GM21619 (cell line): ENCODE measurements around the gene ACBD6.

Experiments used
- ATAC-seq: cut with Tn5 transposase; IDR thresholded peaks from one replicate; pipeline ENCODE4 v1.9.1; 2021; ENCODE audit not compliant: unreplicated experiment

The ACBD6 gene

GRCh38 chr1:180376253-180376652 is 126.1 kb downstream of the ACBD6 start:
- ATAC-seq, result no peak

GRCh38 chr1:180372728-180373127 is 129.6 kb downstream of the ACBD6 start:
- ATAC-seq, result no peak

GRCh38 chr1:180370597-180370996 is 131.8 kb downstream of the ACBD6 start:
- ATAC-seq, result no peak

GRCh38 chr1:180370188-180370587 is 132.2 kb downstream of the ACBD6 start:
- ATAC-seq, result no peak

GRCh38 chr1:180369061-180369460 is 133.3 kb downstream of the ACBD6 start:
- no peak for ATAC-seq

DNA sequence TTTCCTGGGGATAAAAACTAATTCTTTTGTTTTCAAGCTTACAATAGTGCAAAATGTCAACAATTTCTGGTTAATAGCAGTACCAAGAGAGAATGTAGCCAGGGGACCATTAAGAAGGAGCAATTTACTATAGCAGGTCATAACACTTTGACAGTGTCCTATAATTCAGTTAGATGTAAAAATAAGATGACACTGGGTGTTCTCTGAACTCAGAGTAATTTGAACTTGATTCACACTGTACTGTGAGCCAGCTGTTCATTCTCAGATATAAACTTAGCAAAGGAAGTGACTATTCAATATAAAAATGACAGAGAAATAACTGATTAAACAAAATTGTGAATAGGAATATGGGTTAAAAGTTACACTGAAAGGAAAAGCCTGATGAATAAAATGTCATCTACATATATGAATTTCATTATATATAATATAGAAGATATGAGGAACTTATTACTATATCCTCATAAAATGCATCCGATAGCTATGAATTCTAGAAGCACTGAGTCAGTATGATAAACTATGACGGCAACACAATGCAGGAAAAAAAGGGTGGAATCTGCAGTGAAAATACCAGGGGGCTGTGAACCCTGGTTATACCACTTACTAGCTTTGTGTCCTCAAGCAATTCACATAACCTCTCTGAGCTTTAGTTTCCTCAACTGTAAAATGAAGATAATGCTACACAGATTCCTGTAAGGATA is 135.9 kb downstream of the ACBD6 start:
- no peak for ATAC-seq

DNA sequence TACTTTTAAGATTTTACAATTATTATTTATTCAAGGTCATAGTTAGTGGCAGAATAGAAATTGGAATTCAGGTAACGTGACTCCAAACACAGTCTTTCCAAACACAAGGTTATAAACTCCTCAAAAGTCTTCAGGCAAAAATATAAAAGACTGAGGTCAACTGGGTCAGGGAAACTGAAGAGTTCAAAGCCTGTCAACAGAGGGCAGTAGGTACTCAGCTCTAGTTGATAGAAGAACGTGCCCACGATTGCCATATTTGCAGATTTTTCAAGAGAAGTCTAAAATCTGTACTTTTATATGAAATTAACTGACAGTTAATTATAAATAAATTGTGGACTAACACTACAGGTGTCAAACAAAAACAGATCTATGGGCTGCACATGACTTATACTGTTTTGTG is 137.3 kb downstream of the ACBD6 start:
- ATAC-seq, result no peak

- ATAC-seq, result no peak
These were observed 139.0 kb downstream of the ACBD6 start for GRCh38 chr1:180363246-180363995.

- no peak for ATAC-seq
These were observed 141.9 kb downstream of the ACBD6 start for GRCh38 chr1:180360333-180361075.

DNA sequence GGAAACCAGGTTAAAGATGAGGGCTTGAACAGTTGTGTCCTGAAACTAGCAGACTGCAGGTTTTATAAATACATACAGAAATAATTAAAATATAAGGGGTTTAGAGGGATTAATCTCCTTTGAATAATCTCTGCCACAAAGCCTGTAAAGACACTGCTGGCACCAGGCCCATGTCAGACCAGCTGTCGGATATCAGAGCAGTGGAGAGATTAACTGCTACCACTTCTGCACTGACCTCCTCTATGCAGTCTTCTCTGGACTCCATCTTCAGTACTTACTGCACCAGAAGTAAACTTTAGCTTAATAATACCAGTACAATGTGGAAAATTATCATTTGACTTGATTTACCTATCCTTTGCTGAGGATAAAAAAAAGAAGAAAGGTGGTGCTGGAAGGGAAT is 143.7 kb downstream of the ACBD6 start:
- ATAC-seq, result no peak

- no peak for ATAC-seq
These were observed 148.4 kb downstream of the ACBD6 start for GRCh38 chr1:180353945-180354344.

DNA sequence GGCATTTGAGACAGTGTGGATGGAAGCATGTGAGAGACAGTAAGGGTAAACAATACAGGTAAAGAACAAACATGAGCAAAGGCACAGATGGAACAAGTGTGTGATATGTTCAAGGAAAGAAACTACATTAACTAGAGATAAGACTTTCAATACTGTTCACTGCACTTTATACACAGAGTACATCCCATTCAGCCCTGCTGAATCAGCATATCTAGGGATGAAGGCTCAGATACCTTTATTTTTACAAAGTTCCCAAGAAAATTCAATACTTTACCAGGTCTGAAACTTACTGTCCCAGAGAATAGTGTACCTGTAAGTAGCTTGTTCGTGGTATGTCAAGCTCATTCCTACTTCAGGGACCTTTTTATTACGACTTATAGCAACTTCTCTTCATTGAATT is 149.8 kb downstream of the ACBD6 start:
- ATAC-seq, result no peak

GRCh38 chr1:180352021-180352420 is 150.4 kb downstream of the ACBD6 start:
- no peak for ATAC-seq

DNA sequence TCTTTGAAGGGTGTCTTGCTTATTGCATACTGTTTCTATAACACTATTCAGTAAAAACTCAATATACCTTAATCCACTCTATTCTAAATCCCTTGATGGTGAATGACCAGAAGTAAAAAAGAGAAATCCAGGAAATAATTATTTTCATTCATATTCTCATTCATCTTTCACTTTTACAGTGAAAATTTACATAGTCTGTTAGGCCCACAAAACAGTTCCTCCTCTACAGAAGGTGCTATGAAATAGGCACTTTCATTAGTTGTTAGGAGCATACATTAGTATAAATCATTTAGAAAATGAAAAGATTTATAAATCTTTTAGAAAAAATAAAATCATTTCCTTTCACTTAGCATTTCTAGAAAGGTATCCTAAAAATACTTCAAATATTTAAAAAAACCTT is 157.2 kb downstream of the ACBD6 start:
- no peak for ATAC-seq

DNA sequence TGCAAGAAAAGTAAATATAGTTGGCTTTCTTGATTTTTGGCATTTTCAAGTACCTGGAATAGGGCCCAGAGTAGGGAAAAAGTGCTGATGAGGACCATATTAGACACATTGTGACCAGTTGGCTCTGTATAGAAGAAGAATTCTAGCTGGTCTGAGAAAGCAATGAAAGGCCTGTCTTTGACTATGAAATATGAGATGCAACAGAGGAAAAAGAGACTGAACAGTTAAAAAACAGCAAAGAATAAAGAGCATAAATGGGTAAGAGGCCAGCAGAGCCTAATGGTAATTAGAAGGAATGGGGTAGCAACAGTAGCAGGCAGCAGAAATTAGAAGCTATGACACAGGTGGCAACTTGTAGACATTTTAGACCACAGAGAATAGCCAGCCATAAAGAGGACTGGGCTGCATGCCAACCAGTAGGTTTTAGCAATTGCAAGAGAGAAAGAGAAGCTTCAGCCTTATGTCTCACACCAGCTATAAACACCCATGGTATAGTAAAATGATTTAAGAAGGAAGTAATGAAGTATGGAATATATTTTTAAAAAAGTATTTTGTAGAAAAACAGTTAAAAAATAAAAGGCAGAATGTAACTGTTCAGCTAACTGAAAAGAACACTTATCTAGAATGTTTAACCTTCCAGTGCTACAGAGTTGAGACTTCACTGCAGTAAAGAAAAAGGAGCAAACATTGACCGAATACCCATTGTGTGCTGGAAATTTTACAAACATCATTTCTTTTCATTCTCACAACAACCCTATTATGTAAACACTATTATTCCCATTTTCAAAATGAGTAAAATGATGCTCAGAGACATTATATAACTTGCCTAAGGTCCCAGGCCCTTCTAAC is 158.2 kb downstream of the ACBD6 start:
- no peak for ATAC-seq

DNA sequence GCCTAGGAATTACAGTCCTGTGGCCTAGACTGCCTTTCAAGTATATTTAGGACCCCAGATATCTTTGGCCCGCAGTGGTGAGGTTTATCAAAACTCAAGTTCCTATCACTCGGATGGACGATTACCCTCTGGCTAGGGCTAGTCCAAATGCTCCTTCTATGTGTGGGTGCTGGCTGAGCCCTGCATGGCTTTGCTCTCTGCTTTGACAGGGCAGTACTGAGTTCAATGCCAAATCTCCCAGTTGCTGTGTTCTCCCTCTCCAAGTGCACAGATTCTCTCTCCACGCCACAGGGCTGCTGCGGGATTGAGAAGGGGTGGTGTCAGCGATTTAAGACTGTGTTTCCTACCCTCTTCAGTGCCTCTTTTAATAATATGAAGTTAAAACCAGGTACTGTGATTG is 175.3 kb downstream of the ACBD6 start:
- no peak for ATAC-seq

GRCh38 chr1:180312926-180313325 is 189.5 kb downstream of the ACBD6 start:
- no peak for ATAC-seq

DNA sequence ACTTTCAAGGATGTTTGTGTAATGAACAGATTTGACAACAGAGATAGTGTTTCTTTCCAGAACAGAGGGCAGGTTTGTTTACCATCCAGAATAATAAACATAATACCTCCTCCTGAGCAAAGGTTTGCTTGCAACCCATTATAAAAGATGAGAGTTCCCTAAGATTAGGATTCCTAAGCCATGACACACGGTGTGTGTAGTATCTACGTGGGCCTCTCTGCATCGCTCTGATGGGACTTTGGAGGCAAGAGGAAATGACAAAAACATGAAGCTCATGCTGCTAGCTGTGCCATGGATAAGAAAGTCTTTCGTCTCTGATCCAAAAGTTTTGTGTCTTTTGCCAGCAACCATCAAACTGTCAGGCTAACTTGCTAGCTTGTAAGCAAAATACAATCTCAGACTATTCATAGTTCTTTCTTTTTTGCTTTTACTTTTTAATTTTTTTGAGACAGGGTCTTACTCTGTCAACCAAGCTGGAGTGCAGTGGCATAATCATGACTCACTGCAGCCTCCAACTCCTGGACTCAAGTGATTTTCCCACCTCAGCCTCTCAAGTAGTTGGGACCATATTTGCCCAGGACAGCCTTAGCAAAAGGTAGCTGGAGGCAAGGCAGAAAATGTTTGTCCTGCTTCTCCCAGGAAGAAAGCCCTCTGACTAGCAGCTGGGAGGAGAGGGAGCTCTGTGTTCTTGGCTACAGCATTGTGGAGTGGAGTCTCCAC is 191.2 kb downstream of the ACBD6 start:
- no peak for ATAC-seq

GRCh38 chr1:180310095-180310494 is 192.3 kb downstream of the ACBD6 start:
- no peak for ATAC-seq

DNA sequence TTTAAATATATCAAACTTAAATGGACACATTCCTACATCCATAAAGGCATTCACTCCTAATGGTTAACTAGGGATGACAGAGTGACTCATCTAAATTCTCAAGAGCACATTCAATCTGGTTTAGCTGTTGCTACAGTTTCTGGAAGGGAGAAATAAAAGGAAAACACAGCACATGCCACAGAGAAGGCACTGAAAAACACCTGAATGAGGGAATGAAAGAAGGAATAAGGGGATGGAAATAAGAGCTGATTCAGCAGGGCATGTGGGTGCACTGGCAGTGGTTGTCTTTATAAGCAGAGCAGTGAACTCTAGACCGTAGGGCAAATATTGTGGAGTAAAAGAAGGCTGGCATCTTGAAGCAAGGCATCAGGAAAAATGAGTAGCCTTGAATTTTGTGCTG is 193.0 kb downstream of the ACBD6 start:
- ATAC-seq, result no peak
